ENCODE measurements around the gene TMEM164.

The TMEM164 gene

GRCh38 chrX:110081320-110081719 lies 78.4 kb downstream of the TMEM164 start:
- no peak for DNase-seq (ENCODE audit: low spot score)

- no peak for DNase-seq (ENCODE audit: low spot score)
Measured at GRCh38 chrX:110081740-110082139, 78.8 kb downstream of the TMEM164 start.

- DNase-seq (ENCODE audit: low spot score): no peak
Measured at GRCh38 chrX:110082161-110082560, 79.2 kb downstream of the TMEM164 start.

GRCh38 chrX:110086162-110086915 lies 83.4 kb downstream of the TMEM164 start:
- no peak for DNase-seq (ENCODE audit: low spot score)

GRCh38 chrX:110086916-110087484 lies 84.1 kb downstream of the TMEM164 start:
- no peak for DNase-seq (ENCODE audit: low spot score)

- no peak for DNase-seq (ENCODE audit: low spot score)
Measured at GRCh38 chrX:110087485-110088356, 84.8 kb downstream of the TMEM164 start.

- no peak for DNase-seq (ENCODE audit: low spot score)
Measured at GRCh38 chrX:110089656-110090403, 86.9 kb downstream of the TMEM164 start.

GRCh38 chrX:110097920-110098319 lies 95.0 kb downstream of the TMEM164 start:
- DNase-seq (ENCODE audit: low spot score): no peak

GRCh38 chrX:110103344-110103743 lies 100.4 kb downstream of the TMEM164 start:
- no peak for DNase-seq (ENCODE audit: low spot score)

- no peak for DNase-seq (ENCODE audit: low spot score)
Measured at GRCh38 chrX:110104078-110104477, 101.2 kb downstream of the TMEM164 start.

- no peak for DNase-seq (ENCODE audit: low spot score)
Measured at GRCh38 chrX:110108381-110108821, 105.5 kb downstream of the TMEM164 start.

- no peak for DNase-seq (ENCODE audit: low spot score)
Measured at GRCh38 chrX:110114260-110114776, 111.4 kb downstream of the TMEM164 start.

GRCh38 chrX:110116066-110116980 lies 113.4 kb downstream of the TMEM164 start:
- no peak for DNase-seq (ENCODE audit: low spot score)

GRCh38 chrX:110118530-110118929 lies 115.6 kb downstream of the TMEM164 start:
- no peak for DNase-seq (ENCODE audit: low spot score)

- no peak for DNase-seq (ENCODE audit: low spot score)
Measured at GRCh38 chrX:110119480-110119879, 116.6 kb downstream of the TMEM164 start.

- DNase-seq (ENCODE audit: low spot score): no peak
Measured at GRCh38 chrX:110120025-110120424, 117.1 kb downstream of the TMEM164 start.

- DNase-seq (ENCODE audit: low spot score): no peak
Measured at GRCh38 chrX:110123331-110123782, 120.4 kb downstream of the TMEM164 start.

- DNase-seq (ENCODE audit: low spot score): no peak
Measured at GRCh38 chrX:110125446-110126162, 122.7 kb downstream of the TMEM164 start.

- DNase-seq (ENCODE audit: low spot score): no peak
Measured at GRCh38 chrX:110131031-110131430, 128.1 kb downstream of the TMEM164 start.

All from hematopoietic multipotent progenitor cell treated with erythropoietin and hydrocortisone succinate and interleukin-3 and kit ligand, for 15 days (in vitro differentiated cells).